ENCODE data around the gene ZBTB24. TPM values are rescaled to one million over a fixed set of nuclear protein-coding genes. Genes with fewer than 3 reads are reported as not detected.
A peak's percentile ranks its signal among the peaks of the same experiment; 100 is the strongest.

ZBTB24 gene
- total and polyA plus RNA-seq, 2 of the 13 experiments (the other 11 are each of a cell fraction or from before 2014, with no cell fraction given), result 1.5 to 6.2 TPM

DNA sequence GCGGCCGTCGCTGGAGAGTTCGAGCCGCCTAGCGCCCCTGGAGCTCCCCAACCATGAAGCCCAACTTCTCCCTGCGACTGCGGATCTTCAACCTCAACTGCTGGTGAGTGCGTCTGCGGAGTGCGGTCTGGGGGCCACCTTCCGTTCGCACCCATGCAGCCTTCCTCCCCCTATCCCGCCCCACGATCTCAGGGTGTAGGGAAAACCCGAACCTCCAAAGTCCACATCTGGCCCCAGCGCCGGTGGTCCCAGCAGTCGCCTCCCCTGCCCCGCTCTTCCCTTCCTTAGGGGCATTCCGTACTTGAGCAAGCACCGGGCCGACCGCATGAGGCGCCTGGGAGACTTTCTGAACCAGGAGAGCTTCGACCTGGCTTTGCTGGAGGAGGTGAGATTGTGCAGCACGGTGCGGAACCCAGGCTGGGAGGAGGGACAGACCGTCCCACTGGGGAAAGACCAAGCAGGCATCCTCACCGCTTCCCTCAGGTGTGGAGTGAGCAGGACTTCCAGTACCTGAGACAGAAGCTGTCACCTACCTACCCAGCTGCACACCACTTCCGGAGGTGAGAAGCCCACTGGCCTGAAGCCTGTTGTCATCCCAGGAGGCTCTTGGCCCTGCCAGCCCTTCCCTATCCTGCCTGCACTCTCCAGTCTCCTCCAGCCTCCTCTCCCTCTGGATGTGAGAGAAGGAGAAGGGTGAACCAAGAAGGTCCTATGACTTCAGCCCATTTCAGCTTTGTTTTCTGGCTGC, 41.8 kb downstream of the ZBTB24 start (continued):
- TF ChIP-seq, protein P1, sequence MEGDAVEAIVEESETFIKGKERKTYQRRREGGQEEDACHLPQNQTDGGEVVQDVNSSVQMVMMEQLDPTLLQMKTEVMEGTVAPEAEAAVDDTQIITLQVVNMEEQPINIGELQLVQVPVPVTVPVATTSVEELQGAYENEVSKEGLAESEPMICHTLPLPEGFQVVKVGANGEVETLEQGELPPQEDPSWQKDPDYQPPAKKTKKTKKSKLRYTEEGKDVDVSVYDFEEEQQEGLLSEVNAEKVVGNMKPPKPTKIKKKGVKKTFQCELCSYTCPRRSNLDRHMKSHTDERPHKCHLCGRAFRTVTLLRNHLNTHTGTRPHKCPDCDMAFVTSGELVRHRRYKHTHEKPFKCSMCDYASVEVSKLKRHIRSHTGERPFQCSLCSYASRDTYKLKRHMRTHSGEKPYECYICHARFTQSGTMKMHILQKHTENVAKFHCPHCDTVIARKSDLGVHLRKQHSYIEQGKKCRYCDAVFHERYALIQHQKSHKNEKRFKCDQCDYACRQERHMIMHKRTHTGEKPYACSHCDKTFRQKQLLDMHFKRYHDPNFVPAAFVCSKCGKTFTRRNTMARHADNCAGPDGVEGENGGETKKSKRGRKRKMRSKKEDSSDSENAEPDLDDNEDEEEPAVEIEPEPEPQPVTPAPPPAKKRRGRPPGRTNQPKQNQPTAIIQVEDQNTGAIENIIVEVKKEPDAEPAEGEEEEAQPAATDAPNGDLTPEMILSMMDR (CRISPR knock-in tag; IDR thresholded peaks at IDR 0.05), result peak; percentile 49
- no peak for TF ChIP-seq ZNF10 (CRISPR knock-in tag; IDR thresholded peaks at IDR 0.05; ENCODE audit: borderline replicate concordance, low read depth)
- TF ChIP-seq ZNF775 (CRISPR knock-in tag; IDR thresholded peaks at IDR 0.05; ENCODE audit: borderline replicate concordance), result peak; percentile 63; the same call in 1 of the 2 replicates
- TF ChIP-seq NR2F1 (CRISPR knock-in tag; IDR thresholded peaks at IDR 0.05), result no peak
- TF ChIP-seq, protein P2, sequence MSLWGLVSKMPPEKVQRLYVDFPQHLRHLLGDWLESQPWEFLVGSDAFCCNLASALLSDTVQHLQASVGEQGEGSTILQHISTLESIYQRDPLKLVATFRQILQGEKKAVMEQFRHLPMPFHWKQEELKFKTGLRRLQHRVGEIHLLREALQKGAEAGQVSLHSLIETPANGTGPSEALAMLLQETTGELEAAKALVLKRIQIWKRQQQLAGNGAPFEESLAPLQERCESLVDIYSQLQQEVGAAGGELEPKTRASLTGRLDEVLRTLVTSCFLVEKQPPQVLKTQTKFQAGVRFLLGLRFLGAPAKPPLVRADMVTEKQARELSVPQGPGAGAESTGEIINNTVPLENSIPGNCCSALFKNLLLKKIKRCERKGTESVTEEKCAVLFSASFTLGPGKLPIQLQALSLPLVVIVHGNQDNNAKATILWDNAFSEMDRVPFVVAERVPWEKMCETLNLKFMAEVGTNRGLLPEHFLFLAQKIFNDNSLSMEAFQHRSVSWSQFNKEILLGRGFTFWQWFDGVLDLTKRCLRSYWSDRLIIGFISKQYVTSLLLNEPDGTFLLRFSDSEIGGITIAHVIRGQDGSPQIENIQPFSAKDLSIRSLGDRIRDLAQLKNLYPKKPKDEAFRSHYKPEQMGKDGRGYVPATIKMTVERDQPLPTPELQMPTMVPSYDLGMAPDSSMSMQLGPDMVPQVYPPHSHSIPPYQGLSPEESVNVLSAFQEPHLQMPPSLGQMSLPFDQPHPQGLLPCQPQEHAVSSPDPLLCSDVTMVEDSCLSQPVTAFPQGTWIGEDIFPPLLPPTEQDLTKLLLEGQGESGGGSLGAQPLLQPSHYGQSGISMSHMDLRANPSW (CRISPR knock-in tag; IDR thresholded peaks at IDR 0.05; ENCODE audit: borderline replicate concordance), result no peak
- TF ChIP-seq, protein P3, sequence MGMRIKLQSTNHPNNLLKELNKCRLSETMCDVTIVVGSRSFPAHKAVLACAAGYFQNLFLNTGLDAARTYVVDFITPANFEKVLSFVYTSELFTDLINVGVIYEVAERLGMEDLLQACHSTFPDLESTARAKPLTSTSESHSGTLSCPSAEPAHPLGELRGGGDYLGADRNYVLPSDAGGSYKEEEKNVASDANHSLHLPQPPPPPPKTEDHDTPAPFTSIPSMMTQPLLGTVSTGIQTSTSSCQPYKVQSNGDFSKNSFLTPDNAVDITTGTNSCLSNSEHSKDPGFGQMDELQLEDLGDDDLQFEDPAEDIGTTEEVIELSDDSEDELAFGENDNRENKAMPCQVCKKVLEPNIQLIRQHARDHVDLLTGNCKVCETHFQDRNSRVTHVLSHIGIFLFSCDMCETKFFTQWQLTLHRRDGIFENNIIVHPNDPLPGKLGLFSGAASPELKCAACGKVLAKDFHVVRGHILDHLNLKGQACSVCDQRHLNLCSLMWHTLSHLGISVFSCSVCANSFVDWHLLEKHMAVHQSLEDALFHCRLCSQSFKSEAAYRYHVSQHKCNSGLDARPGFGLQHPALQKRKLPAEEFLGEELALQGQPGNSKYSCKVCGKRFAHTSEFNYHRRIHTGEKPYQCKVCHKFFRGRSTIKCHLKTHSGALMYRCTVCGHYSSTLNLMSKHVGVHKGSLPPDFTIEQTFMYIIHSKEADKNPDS (CRISPR knock-in tag; IDR thresholded peaks at IDR 0.05), result no peak
- TF ChIP-seq ZNF652 (CRISPR knock-in tag; IDR thresholded peaks at IDR 0.05; ENCODE audit: borderline replicate concordance, low read depth), result no peak
- peak; percentile 99 for TF ChIP-seq ZKSCAN5 (CRISPR knock-in tag; IDR thresholded peaks at IDR 0.05)
- TF ChIP-seq ZNF264 (CRISPR knock-in tag; IDR thresholded peaks at IDR 0.05), result no peak
- TF ChIP-seq, protein P4, sequence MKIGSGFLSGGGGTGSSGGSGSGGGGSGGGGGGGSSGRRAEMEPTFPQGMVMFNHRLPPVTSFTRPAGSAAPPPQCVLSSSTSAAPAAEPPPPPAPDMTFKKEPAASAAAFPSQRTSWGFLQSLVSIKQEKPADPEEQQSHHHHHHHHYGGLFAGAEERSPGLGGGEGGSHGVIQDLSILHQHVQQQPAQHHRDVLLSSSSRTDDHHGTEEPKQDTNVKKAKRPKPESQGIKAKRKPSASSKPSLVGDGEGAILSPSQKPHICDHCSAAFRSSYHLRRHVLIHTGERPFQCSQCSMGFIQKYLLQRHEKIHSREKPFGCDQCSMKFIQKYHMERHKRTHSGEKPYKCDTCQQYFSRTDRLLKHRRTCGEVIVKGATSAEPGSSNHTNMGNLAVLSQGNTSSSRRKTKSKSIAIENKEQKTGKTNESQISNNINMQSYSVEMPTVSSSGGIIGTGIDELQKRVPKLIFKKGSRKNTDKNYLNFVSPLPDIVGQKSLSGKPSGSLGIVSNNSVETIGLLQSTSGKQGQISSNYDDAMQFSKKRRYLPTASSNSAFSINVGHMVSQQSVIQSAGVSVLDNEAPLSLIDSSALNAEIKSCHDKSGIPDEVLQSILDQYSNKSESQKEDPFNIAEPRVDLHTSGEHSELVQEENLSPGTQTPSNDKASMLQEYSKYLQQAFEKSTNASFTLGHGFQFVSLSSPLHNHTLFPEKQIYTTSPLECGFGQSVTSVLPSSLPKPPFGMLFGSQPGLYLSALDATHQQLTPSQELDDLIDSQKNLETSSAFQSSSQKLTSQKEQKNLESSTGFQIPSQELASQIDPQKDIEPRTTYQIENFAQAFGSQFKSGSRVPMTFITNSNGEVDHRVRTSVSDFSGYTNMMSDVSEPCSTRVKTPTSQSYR (CRISPR knock-in tag; IDR thresholded peaks at IDR 0.05; ENCODE audit: borderline replicate concordance), result no peak
- no peak for TF ChIP-seq ZNF713 (CRISPR knock-in tag; IDR thresholded peaks at IDR 0.05)
- no peak for TF ChIP-seq SUZ12 (IDR thresholded peaks at IDR 0.05; ENCODE audit: low read depth, low read length)
- TF ChIP-seq ZNF788 (CRISPR knock-in tag; IDR thresholded peaks at IDR 0.05; ENCODE audit: borderline replicate concordance), result 0 out of 2 replicates have a peak, but pooled peaks have one; percentile 11
- no peak for TF ChIP-seq AGO2 (optimal IDR thresholded peaks at IDR 0.05; ENCODE audit: low read depth, low read length)
- no peak for TF ChIP-seq PAF1 (CRISPR knock-in tag; IDR thresholded peaks at IDR 0.05)
- no peak for TF ChIP-seq ZNF24 (IDR thresholded peaks at IDR 0.05)
- TF ChIP-seq, protein P5, sequence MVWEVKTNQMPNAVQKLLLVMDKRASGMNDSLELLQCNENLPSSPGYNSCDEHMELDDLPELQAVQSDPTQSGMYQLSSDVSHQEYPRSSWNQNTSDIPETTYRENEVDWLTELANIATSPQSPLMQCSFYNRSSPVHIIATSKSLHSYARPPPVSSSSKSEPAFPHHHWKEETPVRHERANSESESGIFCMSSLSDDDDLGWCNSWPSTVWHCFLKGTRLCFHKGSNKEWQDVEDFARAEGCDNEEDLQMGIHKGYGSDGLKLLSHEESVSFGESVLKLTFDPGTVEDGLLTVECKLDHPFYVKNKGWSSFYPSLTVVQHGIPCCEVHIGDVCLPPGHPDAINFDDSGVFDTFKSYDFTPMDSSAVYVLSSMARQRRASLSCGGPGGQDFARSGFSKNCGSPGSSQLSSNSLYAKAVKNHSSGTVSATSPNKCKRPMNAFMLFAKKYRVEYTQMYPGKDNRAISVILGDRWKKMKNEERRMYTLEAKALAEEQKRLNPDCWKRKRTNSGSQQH (CRISPR knock-in tag; IDR thresholded peaks at IDR 0.05; ENCODE audit: low read depth), result no peak
- TF ChIP-seq SALL1 (CRISPR knock-in tag; IDR thresholded peaks at IDR 0.05), result no peak
